ENCODE results near the gene CD84.
"Not testable (repeated sequence)": the region's sequence is repeated elsewhere in the genome, so short reads cannot be mapped to it uniquely, and the experiment has no call there.

The CD84 gene

GRCh38 chr1:160537714-160538665, 41.3 kb downstream of the CD84 start:
- Histone ChIP-seq H3K27me3 (ENCODE audit: control insufficient read depth, insufficient read depth, low read length, poor library complexity, severe bottlenecking) (no peaks in the 10 kb centered on the region), H3K4me3 (ENCODE audit: insufficient read depth, low read depth, low read length) (no peak overlapping the region), H3K9me3 (ENCODE audit: control insufficient read depth, low read length) (no peaks in the 10 kb centered on the region), H3K4me1 (ENCODE audit: control insufficient read depth, insufficient read depth, low read length) (no peaks in the 10 kb centered on the region), H3K36me3 (ENCODE audit: control insufficient read depth, insufficient read depth, low read length) (no peaks in the 10 kb centered on the region), H3K27ac (ENCODE audit: insufficient read depth, low read depth, low read length, poor library complexity, severe bottlenecking) (no peak overlapping the region)
- WGBS, 2 experiments = 91 to 94% methylated on average over 6 to 7 of the region's 8 CpGs

GRCh38 chr1:160534823-160535605, 44.3 kb downstream of the CD84 start:
- H3K4me3 ChIP-seq (ENCODE audit: insufficient read depth, low read depth, low read length) = no peak overlapping the region
- WGBS, 2 experiments = 87 to 90% methylated on average over 3 of the region's 3 CpGs
- no peaks in the 10 kb centered on the region for H3K4me1 ChIP-seq (ENCODE audit: control insufficient read depth, insufficient read depth, low read length)
- no peaks in the 10 kb centered on the region for H3K27me3 ChIP-seq (ENCODE audit: control insufficient read depth, insufficient read depth, low read length, poor library complexity, severe bottlenecking)
- H3K9me3 ChIP-seq (ENCODE audit: control insufficient read depth, low read length) = no peaks in the 10 kb centered on the region
- no peak overlapping the region for H3K27ac ChIP-seq (ENCODE audit: insufficient read depth, low read depth, low read length, poor library complexity, severe bottlenecking)
- H3K36me3 ChIP-seq (ENCODE audit: control insufficient read depth, insufficient read depth, low read length) = no peaks in the 10 kb centered on the region

- not testable (repeated sequence) for H3K36me3 ChIP-seq (ENCODE audit: control insufficient read depth, insufficient read depth, low read length); H3K4me3 ChIP-seq (ENCODE audit: insufficient read depth, low read depth, low read length); H3K9me3 ChIP-seq (ENCODE audit: control insufficient read depth, low read length); H3K27me3 ChIP-seq (ENCODE audit: control insufficient read depth, insufficient read depth, low read length, poor library complexity, severe bottlenecking); H3K27ac ChIP-seq (ENCODE audit: insufficient read depth, low read depth, low read length, poor library complexity, severe bottlenecking); H3K4me1 ChIP-seq (ENCODE audit: control insufficient read depth, insufficient read depth, low read length)
- 95 to 97% methylated on average over 5 of the region's 5 CpGs for WGBS, 2 experiments
These were observed 46.8 kb downstream of the CD84 start for GRCh38 chr1:160532557-160532813.

GRCh38 chr1:160531809-160532556, 47.3 kb downstream of the CD84 start:
- not testable (repeated sequence) for H3K9me3 ChIP-seq (ENCODE audit: control insufficient read depth, low read length); H3K36me3 ChIP-seq (ENCODE audit: control insufficient read depth, insufficient read depth, low read length); H3K27ac ChIP-seq (ENCODE audit: insufficient read depth, low read depth, low read length, poor library complexity, severe bottlenecking); H3K4me1 ChIP-seq (ENCODE audit: control insufficient read depth, insufficient read depth, low read length); H3K4me3 ChIP-seq (ENCODE audit: insufficient read depth, low read depth, low read length); H3K27me3 ChIP-seq (ENCODE audit: control insufficient read depth, insufficient read depth, low read length, poor library complexity, severe bottlenecking)
- 91 to 92% methylated on average over 29 of the region's 29 CpGs for WGBS, 2 experiments

- H3K36me3 ChIP-seq (ENCODE audit: control insufficient read depth, insufficient read depth, low read length) = not testable (repeated sequence)
These were observed 49.8 kb downstream of the CD84 start for GRCh38 chr1:160529401-160529952.

GRCh38 chr1:160523789-160524188, 55.5 kb downstream of the CD84 start:
- WGBS, 2 experiments = 84 to 100% methylated on average over 2 of the region's 2 CpGs
- not testable (repeated sequence) for H3K36me3 ChIP-seq (ENCODE audit: control insufficient read depth, insufficient read depth, low read length); H3K9me3 ChIP-seq (ENCODE audit: control insufficient read depth, low read length); H3K4me3 ChIP-seq (ENCODE audit: insufficient read depth, low read depth, low read length); H3K27ac ChIP-seq (ENCODE audit: insufficient read depth, low read depth, low read length, poor library complexity, severe bottlenecking); H3K27me3 ChIP-seq (ENCODE audit: control insufficient read depth, insufficient read depth, low read length, poor library complexity, severe bottlenecking); H3K4me1 ChIP-seq (ENCODE audit: control insufficient read depth, insufficient read depth, low read length)

More at GRCh38 chr1:160529401-160529952, 49.8 kb downstream of the CD84 start:
- not testable (repeated sequence) for H3K9me3 ChIP-seq (ENCODE audit: control insufficient read depth, low read length); H3K4me1 ChIP-seq (ENCODE audit: control insufficient read depth, insufficient read depth, low read length); H3K4me3 ChIP-seq (ENCODE audit: insufficient read depth, low read depth, low read length); H3K27me3 ChIP-seq (ENCODE audit: control insufficient read depth, insufficient read depth, low read length, poor library complexity, severe bottlenecking); H3K27ac ChIP-seq (ENCODE audit: insufficient read depth, low read depth, low read length, poor library complexity, severe bottlenecking)
- 87 to 93% methylated on average over 7 of the region's 7 CpGs for WGBS, 2 experiments

GRCh38 chr1:160522622-160523345, 56.5 kb downstream of the CD84 start, which contains the start of gene SLAMF6:
SLAMF6 (minus strand) TSS chr1:160523255; CDS start chr1:160523192, 63 bp downstream.
- Histone ChIP-seq H3K27ac (ENCODE audit: insufficient read depth, low read depth, low read length, poor library complexity, severe bottlenecking) (no peak within 1 kb of the TSS), H3K36me3 (ENCODE audit: control insufficient read depth, insufficient read depth, low read length) (no peaks in the 10 kb centered on the region), H3K4me3 (ENCODE audit: insufficient read depth, low read depth, low read length) (no peak within 1 kb of the TSS), H3K27me3 (ENCODE audit: control insufficient read depth, insufficient read depth, low read length, poor library complexity, severe bottlenecking) (no peaks in the 10 kb centered on the region), H3K9me3 (ENCODE audit: control insufficient read depth, low read length) (peaks cover 2% of the 10 kb centered on the region), H3K4me1 (ENCODE audit: control insufficient read depth, insufficient read depth, low read length) (no peaks in the 10 kb centered on the region)
- 91 to 95% methylated on average over 10 to 11 of the region's 11 CpGs for WGBS, 2 experiments

GRCh38 chr1:160522136-160522535, 57.2 kb downstream of the CD84 start:
- Histone ChIP-seq H3K27ac (ENCODE audit: insufficient read depth, low read depth, low read length, poor library complexity, severe bottlenecking) (no peak overlapping the region), H3K4me1 (ENCODE audit: control insufficient read depth, insufficient read depth, low read length) (no peaks in the 10 kb centered on the region), H3K27me3 (ENCODE audit: control insufficient read depth, insufficient read depth, low read length, poor library complexity, severe bottlenecking) (no peaks in the 10 kb centered on the region), H3K36me3 (ENCODE audit: control insufficient read depth, insufficient read depth, low read length) (no peaks in the 10 kb centered on the region), H3K9me3 (ENCODE audit: control insufficient read depth, low read length) (peaks cover 2% of the 10 kb centered on the region), H3K4me3 (ENCODE audit: insufficient read depth, low read depth, low read length) (no peak overlapping the region)
- WGBS, 2 experiments = 81% methylated on average over 2 of the region's 3 CpGs

GRCh38 chr1:160521554-160521953, 57.7 kb downstream of the CD84 start:
- no peaks in the 10 kb centered on the region for H3K27me3 ChIP-seq (ENCODE audit: control insufficient read depth, insufficient read depth, low read length, poor library complexity, severe bottlenecking)
- H3K9me3 ChIP-seq (ENCODE audit: control insufficient read depth, low read length) = peaks cover 2% of the 10 kb centered on the region
- 92 to 93% methylated on average over 2 of the region's 2 CpGs for WGBS, 2 experiments
- H3K36me3 ChIP-seq (ENCODE audit: control insufficient read depth, insufficient read depth, low read length) = no peaks in the 10 kb centered on the region
- no peaks in the 10 kb centered on the region for H3K4me1 ChIP-seq (ENCODE audit: control insufficient read depth, insufficient read depth, low read length)
- no peak overlapping the region for H3K27ac ChIP-seq (ENCODE audit: insufficient read depth, low read depth, low read length, poor library complexity, severe bottlenecking)
- H3K4me3 ChIP-seq (ENCODE audit: insufficient read depth, low read depth, low read length) = no peak overlapping the region

Measured in ectodermal cell (in vitro differentiated cells).